Endometrial microvascular endothelial cells (primary cell): ENCODE measurements around the gene SAMD8. TPM values are rescaled to one million over a fixed set of nuclear protein-coding genes. Genes with fewer than 3 reads are reported as not detected.
"Not testable (repeated sequence)": the region's sequence is repeated elsewhere in the genome, so short reads cannot be mapped to it uniquely, and the experiment has no call there.

ENCODE experiments used
- in situ Hi-C: cut with HindIII; loops from 2 replicates; pipeline ENCODE4 v1.10.0; 2017; ENCODE audit warnings: low sequenced_read_pairs, low pct_unique_long_range_greater_than_20kb; ENCODE audit errors: inconsistent ontology term
- total RNA-seq: library from RNA; depleted of rRNA; stranded (reverse); fragments of >200 nt; gene quantifications from one replicate; pipeline ENCODE4 v1.2.3, GENCODE V29; 2015; ENCODE audit errors: inconsistent ontology term

Gene SAMD8
- total RNA-seq, 1 donor from 2014 or later, result 17.3 TPM

DNA sequence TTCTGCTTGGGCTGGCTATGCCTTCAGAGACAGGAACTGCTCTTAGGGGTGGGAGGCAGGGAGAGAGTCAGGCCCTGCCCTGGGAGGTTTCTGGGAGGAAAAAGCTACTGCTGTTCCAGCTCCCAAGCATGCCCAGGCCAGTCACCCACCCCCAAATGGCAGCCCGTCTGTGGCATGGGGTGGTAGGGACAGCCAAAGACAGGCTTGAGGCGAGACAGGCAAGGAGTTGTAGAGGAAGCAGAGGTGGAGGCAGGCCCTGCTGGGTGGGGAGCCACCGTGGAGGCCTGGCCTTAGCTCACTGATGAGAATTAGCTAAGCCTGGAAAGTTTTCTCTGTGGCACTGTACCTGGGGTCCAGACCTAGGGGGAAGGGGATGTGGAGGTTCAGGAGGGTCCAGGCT, 6.6 kb upstream of the SAMD8 start:
- in situ Hi-C loops, result no loop called here

DNA sequence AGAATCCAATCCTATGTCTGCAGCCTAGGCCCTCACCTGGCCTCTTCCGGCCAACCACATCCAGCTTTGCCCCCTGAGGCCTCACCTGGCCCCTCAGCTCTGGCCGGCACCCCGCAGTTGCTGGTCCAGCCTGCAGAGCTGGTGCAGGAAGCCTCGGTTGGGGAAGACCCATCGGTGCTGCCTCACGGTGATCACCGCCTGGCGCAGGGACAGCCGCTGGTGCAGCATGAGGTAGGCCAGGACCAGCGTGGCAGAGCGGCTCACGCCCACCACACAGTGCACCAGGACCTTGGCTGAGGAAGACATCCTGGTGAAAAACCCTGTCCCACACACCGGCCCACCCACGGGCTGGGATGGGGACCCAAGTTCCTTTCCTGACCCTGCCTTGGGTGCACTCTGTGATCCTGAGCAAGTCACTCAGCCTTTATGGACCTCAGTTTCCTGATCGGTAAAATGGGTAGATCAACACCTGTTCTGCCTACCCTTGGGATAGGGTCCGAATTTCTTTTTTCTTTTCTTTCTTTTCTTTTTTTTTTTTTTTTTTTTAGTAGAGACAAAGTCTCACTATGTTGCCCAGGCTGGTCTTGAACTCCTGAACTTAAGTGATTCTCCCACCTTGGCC, 5.8 kb upstream of the SAMD8 start:
- in situ Hi-C loops, result no loop called here

DNA sequence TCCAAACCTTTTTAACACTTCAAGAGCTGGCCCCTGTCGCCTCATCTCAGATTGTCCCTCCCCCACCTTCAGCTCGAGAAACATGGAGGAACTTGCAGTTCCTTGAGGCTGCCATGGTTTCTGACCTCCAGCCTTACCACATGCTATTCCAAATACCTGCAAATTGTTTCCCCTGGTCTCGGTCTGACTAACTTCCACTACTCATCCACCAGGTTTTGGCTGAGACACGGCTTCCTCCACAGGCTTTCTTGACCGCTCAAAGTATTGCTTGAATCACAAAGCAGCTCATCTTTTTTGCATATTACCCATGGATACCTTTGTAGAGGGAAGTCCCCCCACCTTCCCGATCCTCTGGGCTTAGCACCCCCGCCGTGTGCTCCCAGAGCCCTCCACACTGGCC, 5.2 kb upstream of the SAMD8 start:
- in situ Hi-C loops, result no loop called here

DNA sequence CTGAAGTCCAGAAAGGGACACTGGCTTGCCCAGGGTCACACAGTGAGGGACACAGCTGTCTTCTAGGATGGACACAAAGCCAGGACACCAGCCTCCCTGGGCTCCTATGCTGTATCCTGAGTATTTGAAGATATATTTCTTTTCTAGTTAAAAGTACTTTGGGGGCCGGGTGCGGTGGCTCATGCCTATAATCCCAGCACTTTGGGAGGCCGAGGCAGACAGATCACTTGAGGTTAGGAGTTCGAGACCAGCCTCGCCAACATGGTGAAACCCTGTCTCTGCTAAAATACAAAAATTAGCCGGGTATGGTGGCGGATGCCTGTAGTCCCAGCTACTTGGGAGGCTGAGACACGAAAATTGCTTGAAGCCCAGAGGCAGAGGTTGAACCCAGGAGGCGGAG, 4.6 kb upstream of the SAMD8 start:
- in situ Hi-C loops, result not testable (repeated sequence)

DNA sequence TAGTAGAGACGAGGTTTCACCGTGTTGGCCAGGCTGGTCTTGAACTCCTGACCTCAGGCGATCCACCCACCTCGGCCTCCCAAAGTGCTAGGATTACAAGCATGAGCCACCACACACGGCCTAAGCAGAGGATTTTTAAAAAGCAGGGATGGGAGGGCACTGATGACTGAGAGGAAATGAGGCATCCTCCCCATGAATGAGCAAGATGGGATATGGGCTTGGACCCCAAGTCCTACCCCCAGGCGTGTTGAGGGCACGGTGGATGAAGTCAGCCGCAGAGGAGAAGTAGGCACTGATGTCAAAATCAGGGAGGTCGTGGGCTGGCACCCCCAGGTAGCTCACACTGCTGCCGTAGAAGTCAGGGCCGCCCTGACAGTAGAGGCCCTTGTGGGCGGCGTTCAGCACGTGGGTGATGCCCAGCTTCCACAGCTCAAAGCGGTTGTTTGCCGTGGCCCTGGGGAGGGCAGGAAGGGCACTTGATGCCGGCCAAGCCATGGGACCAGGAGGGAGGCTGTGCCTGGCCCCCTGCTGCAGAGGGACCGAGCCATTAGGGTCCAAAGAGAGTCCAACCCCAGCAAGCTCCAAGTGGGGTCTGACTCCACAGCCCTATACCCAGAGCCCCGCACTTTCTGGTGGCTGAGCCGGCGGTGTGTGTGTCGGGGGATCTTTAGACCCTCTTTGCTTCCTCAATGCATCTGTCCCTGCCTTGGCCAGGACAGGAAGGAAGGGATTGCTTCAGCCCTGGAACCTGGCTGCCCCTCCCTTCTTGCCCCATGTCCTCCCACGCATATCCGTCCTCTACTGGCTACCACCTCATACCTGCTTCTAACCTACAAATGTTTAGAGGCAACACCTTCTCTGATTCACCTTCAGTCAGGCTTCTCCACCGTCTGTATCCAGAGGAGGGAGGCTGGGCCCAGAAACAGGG, 3.4 kb upstream of the SAMD8 start:
- in situ Hi-C loops, result no loop called here

DNA sequence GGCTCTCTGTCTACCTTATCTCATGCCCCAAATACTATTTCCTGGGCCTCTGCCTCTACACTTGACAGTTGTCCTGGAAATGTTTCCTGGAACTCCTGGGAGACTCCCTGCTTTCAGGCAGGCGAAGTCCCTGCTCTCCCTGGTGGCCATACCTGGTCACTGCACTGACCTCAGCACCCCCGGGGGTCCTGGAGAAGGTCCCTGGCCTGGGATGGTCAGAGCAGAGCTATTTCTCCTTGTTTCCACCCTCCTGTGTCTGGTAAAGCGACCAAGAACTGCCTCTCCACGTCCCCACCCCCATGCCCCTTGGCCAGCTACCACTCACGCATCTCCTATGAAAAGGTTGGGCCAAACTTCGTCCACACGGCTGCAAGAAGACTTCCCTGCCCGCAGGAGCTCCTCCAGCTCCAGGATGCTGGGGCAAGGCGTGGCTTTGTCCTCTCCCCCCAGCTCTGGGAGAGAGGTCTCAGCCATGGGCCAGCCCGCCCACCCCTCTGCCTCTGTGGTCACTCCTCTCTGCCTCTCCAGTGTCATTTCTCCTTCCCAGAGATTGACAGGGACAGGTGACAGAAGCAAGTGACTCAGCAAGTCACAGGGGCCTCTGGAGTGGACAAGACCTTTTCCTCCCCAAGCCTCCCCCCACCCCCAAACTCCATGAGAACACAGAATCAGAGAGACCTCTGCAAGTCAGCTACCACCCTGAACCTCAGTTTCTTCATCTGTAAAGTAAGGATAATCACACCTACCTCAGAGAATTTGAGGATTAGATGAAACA, 2.6 kb upstream of the SAMD8 start:
- in situ Hi-C loops, result no loop called here

DNA sequence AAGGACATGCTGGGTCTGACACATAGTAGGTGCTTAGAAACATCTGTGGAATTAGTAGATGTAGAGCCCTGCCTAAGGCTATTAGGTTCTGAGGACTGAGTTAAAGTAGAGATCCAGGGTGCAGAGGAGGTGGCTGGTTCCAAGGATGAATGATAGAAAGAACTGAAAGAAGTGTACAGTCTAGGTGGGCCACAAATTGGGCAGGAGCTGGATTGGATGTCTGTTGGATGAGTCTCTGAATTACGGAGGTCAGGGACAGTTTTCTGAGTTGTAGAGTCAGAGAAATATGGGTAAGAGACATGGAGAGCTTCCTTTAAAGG, 2.0 kb upstream of the SAMD8 start:
- in situ Hi-C loops, result no loop called here

DNA sequence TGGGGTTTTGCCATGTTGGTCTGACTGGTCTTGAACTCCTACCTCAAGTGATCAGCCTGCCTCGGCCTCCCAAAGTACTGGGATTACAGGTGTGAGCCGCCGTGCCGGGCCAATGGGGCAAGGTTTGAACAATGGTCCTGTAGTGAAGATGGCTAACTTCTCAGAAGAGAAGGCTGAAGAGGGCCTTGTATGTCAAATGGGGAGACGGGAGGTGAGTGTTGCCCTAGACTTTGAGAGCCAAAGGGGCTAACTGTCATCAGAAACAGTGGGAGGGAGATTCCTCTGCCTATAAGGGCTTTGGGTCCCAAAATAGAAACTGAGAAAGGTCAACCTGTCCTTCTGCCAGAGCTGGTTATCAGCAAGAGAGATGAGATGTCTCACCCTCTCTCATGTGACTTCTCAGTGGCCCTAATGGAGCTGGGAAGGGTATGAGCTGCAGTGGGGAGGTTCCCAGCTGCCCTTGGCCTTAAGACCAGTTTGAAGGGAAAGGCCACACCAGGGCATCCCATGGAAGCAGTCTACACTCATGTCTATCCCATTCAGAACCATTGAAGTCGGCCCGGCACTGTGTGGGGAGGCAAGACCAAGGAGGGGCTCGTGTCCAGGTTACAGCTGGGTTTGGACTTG, 1.3 kb upstream of the SAMD8 start:
- in situ Hi-C loops, result no loop called here

DNA sequence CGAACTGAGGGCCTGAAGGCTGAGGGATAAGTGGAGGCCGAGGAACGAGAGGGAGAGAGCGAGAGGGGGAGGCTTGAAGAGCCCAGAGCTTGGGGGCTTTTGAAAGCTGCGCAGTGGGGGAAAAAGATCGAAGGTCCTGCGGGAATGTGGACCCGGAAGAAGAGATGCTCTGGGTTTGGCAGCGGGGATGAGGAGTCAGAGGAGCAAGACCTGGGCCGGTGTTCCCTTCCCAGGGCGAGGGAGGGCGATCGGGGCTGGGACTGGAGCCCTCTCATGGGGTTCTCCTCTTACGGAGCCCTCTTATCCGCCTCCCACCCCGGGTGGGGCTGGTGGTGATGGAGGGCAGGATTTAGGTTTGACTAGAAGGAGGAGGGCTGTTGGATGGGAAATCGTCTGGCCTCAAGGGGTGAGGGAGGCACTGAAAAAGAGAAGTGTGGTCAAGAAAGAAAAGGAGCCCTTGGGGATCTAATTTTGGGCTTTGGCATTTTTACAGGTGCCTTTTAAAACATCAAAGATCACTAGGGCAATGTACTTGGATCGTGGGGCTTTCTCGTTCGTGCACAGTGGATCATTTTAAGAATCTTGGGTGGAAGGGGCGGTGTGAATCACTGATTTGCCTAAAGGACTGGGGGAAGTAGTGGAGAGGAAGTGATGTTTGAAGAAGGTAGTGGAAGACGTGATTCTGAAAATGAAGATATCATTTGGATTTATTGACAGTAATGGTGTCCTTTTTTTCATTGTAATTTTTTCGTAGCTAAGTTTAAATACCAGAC, 637 bp downstream of the SAMD8 start:
- in situ Hi-C loops, result no loop called here

DNA sequence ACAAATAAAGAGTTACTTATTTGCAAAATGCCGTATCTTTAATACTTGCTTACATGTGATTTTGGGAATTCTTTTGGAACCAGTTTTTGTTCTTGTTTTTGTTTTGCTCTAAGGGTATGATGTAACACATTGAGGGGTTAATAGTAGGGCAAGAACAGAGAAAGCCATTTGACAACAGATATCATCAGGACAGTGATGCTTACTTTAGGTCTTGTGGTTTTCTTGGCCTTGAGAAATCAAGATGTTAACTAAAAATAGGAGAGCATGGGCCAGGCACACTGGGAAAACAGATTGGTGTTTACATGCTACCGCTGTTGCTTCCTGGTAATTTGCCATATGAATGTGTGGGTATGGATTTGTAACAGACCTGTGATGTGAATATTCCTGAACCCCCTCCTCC, 3.7 kb downstream of the SAMD8 start:
- in situ Hi-C loops, result no loop called here

DNA sequence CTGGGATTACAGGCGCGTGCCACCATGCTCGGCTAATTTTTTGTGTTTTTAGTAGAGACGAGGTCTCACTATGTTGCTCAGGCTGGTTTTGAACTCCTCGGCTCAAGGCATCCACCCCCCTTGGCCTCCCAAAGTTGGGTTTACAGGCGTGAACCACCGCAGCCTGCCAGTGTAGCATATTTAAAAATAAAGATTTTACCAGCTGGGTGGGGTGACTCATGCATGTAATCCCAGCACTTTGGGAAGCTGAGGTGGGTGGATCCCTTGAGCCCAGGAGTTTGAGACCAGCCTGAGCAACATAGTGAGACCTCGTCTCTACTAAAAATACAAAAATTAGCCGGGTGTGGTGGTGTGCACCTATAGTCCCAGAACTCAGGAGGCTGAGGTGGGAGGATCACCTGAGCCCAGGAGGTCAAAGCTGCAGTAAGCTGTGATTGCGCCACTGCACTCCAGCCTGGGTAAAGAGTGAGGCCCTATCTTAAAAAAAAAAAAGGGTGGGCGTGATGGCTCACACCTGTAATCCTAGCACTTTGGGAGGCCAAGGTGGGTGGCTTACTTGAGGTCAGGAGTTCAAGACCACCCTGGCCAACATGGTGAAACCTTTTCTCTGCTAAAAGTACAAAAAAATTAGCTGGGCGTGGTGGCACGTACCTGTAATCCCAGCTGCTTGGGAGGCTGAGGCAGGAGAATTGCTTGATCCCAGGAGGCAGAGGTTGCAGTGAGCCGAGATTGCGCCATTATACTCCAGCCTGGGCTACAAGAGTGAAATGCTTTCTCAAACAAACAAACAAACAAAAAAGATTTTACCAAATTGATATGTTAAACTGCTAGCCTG, 5.7 kb downstream of the SAMD8 start:
- in situ Hi-C loops, result not testable (repeated sequence)

DNA sequence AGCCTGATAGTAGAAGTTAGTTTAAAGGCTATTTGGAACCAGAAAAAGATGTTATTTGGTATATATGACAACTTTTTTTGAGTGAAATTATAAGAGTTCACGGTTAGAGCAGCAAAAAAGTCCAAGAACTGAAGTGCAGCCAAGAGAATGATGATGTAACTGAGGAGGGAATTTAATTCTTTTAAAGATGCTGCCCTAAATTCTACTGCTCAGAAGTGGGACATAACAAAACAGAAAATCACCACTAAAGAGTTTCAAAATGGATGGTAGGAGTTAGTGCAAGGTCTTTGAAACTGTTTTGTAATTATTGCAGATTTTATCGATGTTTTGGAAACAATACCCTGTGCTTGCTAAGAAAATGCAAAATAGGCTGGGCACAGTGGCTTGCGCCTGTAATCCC, 6.5 kb downstream of the SAMD8 start:
- in situ Hi-C loops, result no loop called here

DNA sequence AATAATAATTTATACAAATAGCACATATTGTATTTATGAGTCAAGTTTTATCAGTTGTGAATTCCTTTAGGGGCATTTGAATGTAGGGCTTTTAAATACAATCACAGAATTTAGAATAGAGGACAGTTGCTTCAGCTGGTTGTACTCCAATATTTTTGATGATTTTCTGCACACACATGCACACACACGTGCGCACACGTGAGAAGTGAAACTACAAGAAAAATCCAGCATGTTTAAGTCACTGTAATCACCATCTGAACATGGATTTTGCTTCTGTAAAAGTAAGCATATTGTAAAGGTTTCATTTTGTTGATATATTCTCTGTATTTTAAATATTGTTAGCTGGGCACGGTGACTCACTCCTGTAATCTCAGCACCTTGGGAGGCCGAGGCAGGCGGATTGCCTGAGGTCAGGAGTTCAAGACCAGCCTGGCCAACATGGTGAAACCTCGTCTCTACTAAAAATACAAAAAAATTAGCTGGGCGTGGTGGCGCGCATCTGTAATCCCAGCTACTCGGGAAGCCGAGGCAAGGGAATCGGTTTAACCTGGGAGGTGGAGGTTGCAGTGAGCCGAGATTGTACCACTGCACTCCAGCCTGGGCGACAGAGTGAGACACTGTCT, 8.1 kb downstream of the SAMD8 start:
- in situ Hi-C loops, result not testable (repeated sequence)

DNA sequence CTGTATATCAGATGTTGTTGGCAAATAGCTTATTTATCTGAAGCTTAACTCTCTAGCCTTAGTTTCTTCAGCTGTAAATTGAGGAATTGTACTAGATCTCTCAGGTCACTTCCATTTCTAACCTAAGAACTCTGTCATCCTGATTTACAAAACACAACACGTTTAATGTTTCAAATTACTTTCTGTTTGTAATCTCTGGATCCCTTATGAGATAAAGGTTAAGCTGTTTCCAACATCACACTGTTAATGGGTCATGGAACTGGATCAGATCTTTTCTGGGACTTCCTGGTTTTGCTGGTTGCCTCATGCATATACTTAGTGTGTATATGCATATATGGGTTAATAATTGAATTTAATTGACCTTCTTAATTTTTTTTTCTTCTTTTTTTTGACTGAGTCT, 9.9 kb downstream of the SAMD8 start:
- in situ Hi-C loops, result no loop called here

DNA sequence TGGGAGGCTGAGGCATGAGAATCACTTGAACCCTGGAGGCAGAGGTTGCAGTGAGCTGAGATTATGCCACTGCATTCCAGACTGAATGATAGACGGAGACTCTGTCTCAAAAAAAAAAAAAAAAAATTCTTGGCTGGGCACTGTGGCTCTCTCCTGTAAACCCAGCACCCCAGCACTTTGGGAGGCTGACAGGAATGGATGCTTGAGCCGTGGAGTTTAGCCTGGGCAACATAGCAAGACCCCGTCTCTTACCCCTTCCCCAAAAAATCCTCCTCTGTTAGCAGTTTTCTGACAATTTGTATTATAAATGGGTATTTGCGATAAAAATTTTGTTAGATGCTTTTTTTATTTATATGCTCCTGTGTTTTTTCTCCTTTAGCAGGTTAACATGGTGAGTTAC, 11.0 kb downstream of the SAMD8 start:
- in situ Hi-C loops, result no loop called here

DNA sequence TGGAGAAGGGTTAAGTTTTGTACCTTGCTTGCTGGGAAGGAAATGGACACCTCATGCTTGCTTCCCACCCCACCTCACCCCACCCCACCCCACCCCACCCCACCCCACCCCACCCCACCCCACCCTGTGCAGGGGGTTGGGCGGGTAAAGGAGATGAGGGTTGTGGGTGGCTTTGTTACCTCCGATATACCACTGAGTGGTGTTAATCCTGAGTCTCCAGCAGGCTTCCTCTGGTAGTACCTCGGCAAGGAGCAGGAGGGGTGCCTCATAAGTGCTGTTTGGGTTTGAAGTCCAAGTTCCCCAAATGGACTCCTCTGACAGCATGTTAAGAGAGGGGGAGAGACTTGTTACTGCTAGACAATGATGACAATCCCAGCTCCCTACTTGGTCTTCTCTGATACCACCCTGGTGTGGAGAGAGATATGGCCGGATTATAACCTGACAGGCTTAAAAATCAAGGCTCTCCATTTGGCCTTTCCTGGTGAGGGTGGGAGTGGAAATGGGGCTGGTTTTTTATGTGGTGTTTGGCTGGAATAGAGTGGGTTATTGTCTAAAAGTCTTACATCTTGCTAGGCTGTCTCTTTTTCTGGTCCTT, 11.7 kb downstream of the SAMD8 start:
- in situ Hi-C loops, result no loop called here

DNA sequence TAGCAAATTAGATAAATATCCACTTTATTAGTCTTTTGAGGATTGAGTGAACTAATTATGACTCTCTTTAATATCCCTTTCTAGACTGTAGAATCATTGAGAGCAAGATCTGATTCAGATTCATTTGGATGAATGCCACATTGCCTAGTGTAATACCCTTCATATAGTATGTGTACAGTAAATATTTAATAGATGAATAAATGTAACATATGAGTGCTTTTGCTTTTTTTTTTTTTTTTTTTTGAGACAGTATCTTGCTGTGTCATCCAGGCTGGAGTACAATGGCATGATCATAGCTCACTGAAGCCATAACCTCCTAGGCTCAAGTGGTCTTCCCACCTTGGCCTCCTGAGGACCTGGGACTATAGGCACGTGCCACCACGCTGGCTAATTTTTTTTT, 14.8 kb downstream of the SAMD8 start:
- in situ Hi-C loops, result no loop called here
